ENCODE results near the gene CRYZL1. TPM values are rescaled to one million over a fixed set of nuclear protein-coding genes. Genes with fewer than 3 reads are reported as not detected.

Gene CRYZL1
- total and polyA plus RNA-seq, 2 of the 8 experiments (the other 6 are each of a cell fraction or from before 2014, with no cell fraction given) = 15.6 to 15.8 TPM

- H3K9me3 ChIP-seq (ENCODE audit: insufficient read depth in 2 of 2, low read depth in 1 of 2, low read length in 1 of 2) = no peaks in the 10 kb centered on the region
- H4K20me1 ChIP-seq (replicated peaks in 1 of 2; ENCODE audit: control insufficient read depth in 1 of 2, insufficient read depth in 2 of 2, low read length in 2 of 2) = peaks cover 9 to 21% of the 10 kb centered on the region in 2 experiments
- DNase-seq (ENCODE audit: low read depth in 1 of 2, low spot score in 2 of 2) (no peak), FAIRE-seq (no peak)
- no peak overlapping the region for H3K27ac ChIP-seq (ENCODE audit: low read depth, low read length)
- no peak overlapping the region for H3K4ac ChIP-seq (replicated peaks; ENCODE audit: insufficient read length, low read depth, low read length)
- H3K79me1 ChIP-seq (ENCODE audit: low read depth, low read length) = peaks cover 4% of the 10 kb centered on the region
- H3K23me2 ChIP-seq (ENCODE audit: low read depth, low read length) = no peaks in the 10 kb centered on the region
- ChIA-PET POLR2A (ENCODE audit: partially characterized antibody) (interaction anchor here (2.5 kb wide), 1 partner anchor 13 kb away, joined by 10 read pairs; no protein-coding TSS in a partner anchor), CTCF (ENCODE audit: partially characterized antibody) (no interaction called here)
- H3K9ac ChIP-seq (replicated peaks in 1 of 4; ENCODE audit: extremely low read depth in 1 of 4, low read depth in 3 of 4, low read length in 3 of 4) = no peak overlapping the region
- H3K36me3 ChIP-seq (ENCODE audit: control insufficient read depth in 2 of 4, insufficient read depth in 4 of 4, low read length in 3 of 4) = no peaks in the 10 kb centered on the region
- H2AK5ac ChIP-seq (ENCODE audit: low read depth, low read length) = no peak overlapping the region
- no peak overlapping the region for H4K91ac ChIP-seq (replicated peaks; ENCODE audit: insufficient read length, low read length)
- H2BK15ac ChIP-seq (ENCODE audit: low read length) = no peak overlapping the region
- H3K4me3 ChIP-seq (ENCODE audit: extremely low read depth in 1 of 4, insufficient read depth in 2 of 4, low read depth in 3 of 4, low read length in 4 of 4) = no peak overlapping the region
- WGBS, 2 experiments (ENCODE audit: extremely low coverage in 1 of 2, insufficient coverage in 1 of 2, insufficient read length in 1 of 2, insufficient replicate concordance in 2 of 2, low coverage in 1 of 2, low lambda C conversion rate in 2 of 2, missing lambda C conversion rate in 1 of 2) = 93% methylated on average over 8 of the region's 8 CpGs; no CpG with 5 or more reads in 1 of the 2 experiments
- H2AFZ ChIP-seq (ENCODE audit: low read length) = no peak overlapping the region
- no peak overlapping the region for H3K4me2 ChIP-seq (ENCODE audit: insufficient read depth in 1 of 2, low read depth in 2 of 2, low read length in 2 of 2)
- no peak overlapping the region for H2BK5ac ChIP-seq (ENCODE audit: low read depth, low read length)
- no peak overlapping the region for H3K56ac ChIP-seq (replicated peaks; ENCODE audit: insufficient read length, low read depth, low read length)
- no peak overlapping the region for H2BK120ac ChIP-seq (replicated peaks; ENCODE audit: low read depth, low read length)
- H3K23ac ChIP-seq (ENCODE audit: insufficient read length) = no peak overlapping the region
- H2BK12ac ChIP-seq (ENCODE audit: low read depth, low read length) = no peak overlapping the region
- no peak overlapping the region for H4K5ac ChIP-seq (ENCODE audit: insufficient read length, low read depth, low read length)
- no peak overlapping the region for H3K18ac ChIP-seq (ENCODE audit: extremely low read depth, low read length)
- no peak overlapping the region for H3K14ac ChIP-seq (ENCODE audit: insufficient read length)
- H4K8ac ChIP-seq (ENCODE audit: extremely low read depth, insufficient read depth, low read length) = no peak overlapping the region
- H2BK20ac ChIP-seq (ENCODE audit: low read length) = no peak overlapping the region
- H3K79me2 ChIP-seq (ENCODE audit: control insufficient read depth in 1 of 2, insufficient read depth in 2 of 2, low read length in 2 of 2) = peaks cover 19 to 97% of the 10 kb centered on the region in 2 experiments
- no peak for TF ChIP-seq JUN (IDR thresholded peaks at IDR 0.05; ENCODE audit: low read depth, low read length)
- no peak for TF ChIP-seq TAF1 (IDR thresholded peaks at IDR 0.05; ENCODE audit: low read depth, low read length)
- TF ChIP-seq CBX5 (IDR thresholded peaks at IDR 0.05; ENCODE audit: low read depth, low read length) = no peak
- TF ChIP-seq HDAC6 (IDR thresholded peaks at IDR 0.05; ENCODE audit: low read depth, low read length) = no peak
- no peak for TF ChIP-seq KDM1A (IDR thresholded peaks at IDR 0.05; ENCODE audit: borderline replicate concordance, low read length)
- TF ChIP-seq SIN3A (conservative IDR thresholded peaks at IDR 0.05 in 1 of 2, IDR thresholded peaks at IDR 0.05 in 1 of 2; ENCODE audit: low read depth in 1 of 2, low read length in 2 of 2) = no peak
- peaks cover 0 to 8% (median 5%) of the 10 kb centered on the region in 4 experiments; a peak in 4 of 7 replicates for H3K4me1 ChIP-seq (replicated peaks in 1 of 4; ENCODE audit: control insufficient read depth in 3 of 4, insufficient read depth in 4 of 4, low read length in 3 of 4)
- H3K27me3 ChIP-seq (replicated peaks in 1 of 4; ENCODE audit: control insufficient read depth in 3 of 4, extremely low read depth in 1 of 4, insufficient read depth in 3 of 4, low read length in 3 of 4) = no peaks in the 10 kb centered on the region
Measured at GRCh38 chr21:33657124-33657820, 15.7 kb upstream of the CRYZL1 start.

Measured in H1 (cell line).